ENCODE results near the gene KCNK4. TPM values are rescaled to one million over a fixed set of nuclear protein-coding genes. Genes with fewer than 3 reads are reported as not detected.

KCNK4 gene
- total RNA-seq, 1 donor from 2014 or later: 0.17 TPM

- peak; percentile 100 for DNase-seq
Measured at GRCh38 chr11:64269540-64270220, 21.4 kb upstream of the KCNK4 start.

DNA sequence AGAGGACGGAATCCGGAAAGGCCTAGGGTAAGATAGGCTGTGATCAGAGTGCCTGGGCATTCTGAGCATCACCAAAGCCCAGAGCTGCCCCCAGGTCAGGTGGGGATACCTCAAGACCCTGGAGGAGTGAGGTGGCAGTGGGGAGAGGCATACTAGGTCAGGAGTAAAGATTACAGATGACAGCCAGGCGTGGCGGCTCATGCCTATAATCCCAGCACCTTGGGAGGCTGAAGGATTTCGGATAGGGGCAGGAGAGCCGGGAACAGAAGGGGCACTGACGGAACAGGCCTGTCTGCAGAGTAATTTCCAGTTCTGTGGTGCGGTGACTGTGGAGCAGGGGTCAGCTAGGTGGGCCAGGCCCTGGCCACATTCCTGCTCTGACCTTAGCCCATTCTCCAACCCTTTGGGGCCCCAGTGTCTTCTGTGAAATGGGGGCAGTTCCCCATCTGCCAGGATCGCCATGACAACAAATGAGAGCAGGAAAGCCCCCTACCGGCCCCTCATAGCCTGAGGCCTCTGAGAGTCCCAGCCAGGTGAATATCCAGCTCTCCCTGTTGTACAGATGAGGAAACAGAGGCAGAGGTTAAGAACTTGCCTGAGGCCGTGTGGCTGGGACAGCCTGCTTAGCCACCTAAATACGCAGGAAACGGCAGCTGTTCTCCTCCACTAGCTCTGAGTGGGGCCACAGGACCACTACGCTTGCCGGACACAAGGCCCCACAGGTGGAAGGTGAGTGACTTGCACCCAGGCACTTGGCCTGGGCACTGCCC, 15.9 kb upstream of the KCNK4 start:
- no peak for DNase-seq

DNA sequence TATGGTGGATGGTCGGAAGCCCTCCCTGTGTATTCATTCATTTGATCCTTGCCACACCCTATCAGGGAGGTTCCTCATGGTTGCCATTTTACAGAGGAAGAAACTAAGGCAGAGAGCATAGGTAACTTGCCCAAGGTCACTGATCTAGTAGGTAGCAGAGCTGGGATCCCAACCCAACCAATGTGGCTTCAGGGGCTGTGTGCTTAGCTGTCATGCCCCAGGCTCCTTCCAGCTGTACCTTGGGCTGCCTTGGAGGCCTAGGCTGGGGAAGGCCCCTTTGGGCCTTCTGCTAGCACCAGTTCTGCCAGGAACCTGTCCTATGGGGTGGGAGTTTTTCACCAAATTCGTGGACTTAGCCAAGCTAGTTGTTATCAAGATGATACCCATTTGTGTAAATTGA, 15.3 kb upstream of the KCNK4 start:
- no peak for DNase-seq

- DNase-seq: no peak
Measured at GRCh38 chr11:64276653-64277431, 14.3 kb upstream of the KCNK4 start.

DNA sequence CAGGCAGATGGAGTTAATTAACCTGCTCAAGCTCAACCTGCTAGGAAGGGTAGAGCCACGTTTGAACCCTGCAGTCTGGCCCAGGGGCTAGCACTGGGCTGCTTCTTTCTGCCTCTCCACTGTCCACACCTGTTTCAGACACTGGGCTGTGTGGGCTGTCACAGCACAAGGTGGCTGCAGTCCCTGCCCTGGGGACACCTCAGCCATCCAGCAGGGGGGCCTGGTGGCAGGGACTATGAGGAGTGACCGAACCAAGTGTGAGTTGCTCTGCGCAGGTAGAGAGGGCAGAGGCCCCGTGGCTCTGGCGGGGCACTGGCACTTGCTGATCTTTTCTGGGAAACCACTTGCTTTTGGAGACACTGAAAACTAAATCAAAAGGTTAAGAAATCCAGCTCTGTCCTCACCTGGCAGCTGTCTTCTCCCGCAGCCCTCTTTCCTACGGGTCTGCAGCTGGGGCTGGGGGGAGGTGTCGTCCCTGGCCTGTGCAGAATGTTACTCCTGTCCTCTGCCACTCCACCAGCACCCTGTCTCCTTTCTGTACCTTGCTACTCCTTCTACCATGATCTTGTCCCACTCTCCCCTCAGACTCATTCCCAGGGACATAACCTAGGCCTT, 12.4 kb upstream of the KCNK4 start:
- DNase-seq: no peak

- no peak for DNase-seq
Measured at GRCh38 chr11:64281957-64282770, 8.9 kb upstream of the KCNK4 start.

DNA sequence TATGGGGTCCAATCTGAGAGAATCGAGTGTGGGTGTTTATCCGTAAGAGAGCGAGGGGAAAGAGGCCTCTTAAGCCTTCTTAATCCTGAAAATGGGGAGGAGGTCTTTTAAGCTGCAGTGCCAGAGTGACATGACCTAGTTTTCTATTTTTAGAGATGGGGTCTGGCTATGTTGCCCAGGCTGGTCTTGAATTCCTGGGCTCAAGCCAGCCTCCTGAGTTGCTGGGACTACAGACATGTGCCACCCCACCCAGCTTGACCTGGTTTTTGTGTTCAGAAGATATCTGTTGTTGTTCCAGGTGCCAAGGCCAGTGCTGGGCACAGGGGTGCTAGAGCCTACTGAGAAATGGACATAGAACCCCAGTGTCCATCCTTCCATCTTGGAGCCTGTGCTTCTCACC, 8.0 kb upstream of the KCNK4 start:
- no peak for DNase-seq

- peak; percentile 94 for DNase-seq
Measured at GRCh38 chr11:64284048-64284961, 6.8 kb upstream of the KCNK4 start, which contains the start of gene BAD. Gene BAD (minus strand): TSS chr11:64284665. CDS start chr11:64284368, 297 bp downstream.

GRCh38 chr11:64284962-64285884, 5.9 kb upstream of the KCNK4 start, which contains the start of gene GPR137:
Gene GPR137 (plus strand): TSS chr11:64285848. CDS start chr11:64286525, 677 bp downstream.
- peak; percentile 76 for DNase-seq

DNA sequence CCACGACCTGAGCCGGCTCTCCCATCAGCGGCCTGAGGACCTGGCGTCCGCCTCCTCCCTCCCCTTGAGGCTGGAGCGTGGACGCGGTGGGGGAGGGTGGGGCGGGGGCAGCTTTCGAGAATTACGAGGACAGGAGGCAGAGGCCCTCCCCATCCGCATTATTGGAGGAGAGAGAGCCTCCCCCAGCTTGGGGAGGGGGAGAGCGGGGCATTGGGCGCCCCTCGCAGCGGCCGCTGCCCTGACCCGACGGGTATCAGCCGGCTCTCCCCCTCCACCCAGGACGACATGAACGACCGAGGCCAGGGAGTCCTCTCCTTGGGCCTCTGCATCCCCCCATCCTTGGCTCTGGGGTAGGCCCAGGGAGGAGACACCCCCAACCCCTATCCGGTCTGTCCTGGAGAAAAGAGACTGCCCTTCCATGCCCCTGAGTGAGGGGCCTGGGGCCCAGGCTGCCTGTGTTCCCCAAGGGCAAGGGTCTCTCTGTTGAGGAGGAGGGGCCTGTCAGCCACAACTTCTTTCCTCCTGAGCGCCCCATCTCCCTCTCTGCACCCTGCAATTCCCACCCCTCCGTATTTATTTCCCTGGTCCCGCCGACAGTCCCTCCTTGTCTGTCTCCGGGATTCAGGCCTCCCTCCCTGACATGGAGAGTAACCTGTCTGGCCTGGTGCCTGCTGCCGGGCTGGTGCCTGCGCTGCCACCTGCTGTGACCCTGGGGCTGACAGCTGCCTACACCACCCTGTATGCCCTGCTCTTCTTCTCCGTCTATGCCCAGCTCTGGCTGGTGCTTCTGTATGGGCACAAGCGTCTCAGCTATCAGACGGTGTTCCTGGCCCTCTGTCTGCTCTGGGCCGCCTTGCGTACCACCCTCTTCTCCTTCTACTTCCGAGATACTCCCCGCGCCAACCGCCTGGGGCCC, 5.0 kb upstream of the KCNK4 start:
- DNase-seq: peak; percentile 29

- no peak for DNase-seq
Measured at GRCh38 chr11:64286801-64287159, 4.3 kb upstream of the KCNK4 start.

DNA sequence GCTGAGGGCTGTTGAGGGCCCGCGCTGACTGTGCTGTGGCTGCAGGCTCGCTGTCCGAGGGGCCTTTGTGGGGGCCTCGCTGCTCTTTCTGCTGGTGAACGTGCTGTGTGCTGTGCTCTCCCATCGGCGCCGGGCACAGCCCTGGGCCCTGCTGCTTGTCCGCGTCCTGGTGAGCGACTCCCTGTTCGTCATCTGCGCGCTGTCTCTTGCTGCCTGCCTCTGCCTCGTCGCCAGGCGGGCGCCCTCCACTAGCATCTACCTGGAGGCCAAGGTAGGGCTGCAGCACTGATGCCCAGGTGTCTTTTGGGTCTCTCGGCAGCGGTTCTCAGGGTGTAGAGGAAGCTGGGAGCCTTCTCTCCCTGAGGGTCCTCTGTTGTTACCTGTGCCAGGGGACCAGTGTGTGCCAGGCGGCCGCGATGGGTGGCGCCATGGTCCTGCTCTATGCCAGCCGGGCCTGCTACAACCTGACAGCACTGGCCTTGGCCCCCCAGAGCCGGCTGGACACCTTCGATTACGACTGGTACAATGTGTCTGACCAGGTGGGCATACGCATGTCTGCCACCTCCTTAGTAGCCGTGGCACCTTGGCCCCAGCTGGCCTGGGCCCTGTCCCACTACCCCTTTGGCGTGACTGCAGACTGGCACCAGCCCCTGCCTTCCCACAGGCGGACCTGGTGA, 3.3 kb upstream of the KCNK4 start:
- DNase-seq: no peak

DNA sequence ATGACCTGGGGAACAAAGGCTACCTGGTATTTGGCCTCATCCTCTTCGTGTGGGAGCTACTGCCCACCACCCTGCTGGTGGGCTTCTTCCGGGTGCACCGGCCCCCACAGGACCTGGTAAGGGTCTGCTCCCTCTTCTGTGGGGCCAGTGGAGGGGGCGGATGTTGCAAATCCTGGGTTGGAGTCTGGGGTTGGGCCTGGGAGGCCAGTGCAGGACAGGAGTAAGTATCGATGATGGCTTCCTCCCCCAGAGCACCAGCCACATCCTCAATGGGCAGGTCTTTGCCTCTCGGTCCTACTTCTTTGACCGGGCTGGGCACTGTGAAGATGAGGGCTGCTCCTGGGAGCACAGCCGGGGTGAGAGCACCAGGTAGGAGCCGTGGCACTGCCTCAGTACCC, 2.8 kb upstream of the KCNK4 start:
- DNase-seq: no peak

- no peak for DNase-seq
Measured at GRCh38 chr11:64289002-64289564, 2.0 kb upstream of the KCNK4 start.

GRCh38 chr11:64290352-64291261, 495 bp upstream of the KCNK4 start:
- no peak for DNase-seq

DNA sequence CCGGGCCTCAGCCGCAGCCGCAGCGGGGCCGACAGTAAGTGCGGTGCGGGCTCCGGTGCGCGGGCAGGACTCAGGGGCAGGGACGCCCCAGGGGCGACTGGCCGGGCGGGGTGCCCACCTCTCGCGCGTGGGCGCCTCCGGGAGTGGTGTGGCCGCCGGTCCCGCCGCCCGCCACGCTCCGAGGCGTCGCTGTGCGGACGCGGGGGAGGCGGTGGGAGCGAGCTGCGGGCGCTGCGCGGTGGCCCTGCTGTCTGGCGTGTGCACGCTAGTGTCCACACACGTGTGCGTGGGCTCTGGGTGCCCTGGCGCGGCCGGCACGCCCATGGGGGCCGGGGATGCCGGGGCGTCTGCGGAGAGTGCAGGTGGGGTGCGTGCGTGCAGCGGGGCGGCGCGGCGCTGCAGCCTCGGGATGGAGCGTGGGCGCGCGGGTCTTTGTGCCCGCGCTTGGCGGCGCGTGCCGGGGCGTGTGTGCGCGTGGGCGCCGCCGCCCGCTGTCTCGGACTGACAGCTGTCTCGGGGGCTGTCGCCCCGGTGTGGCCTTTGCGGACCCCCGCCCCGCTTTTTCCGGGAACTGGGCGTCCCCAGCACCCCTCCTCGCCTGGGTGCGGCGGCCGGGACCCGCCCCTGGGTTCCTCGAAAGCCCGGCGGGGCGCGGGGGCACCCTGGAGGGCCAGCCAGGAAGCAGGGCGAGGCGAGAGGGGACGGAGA, 804 bp downstream of the KCNK4 start:
- DNase-seq: no peak
